ENCODE measurements around the gene SSTR3.

SSTR3 gene

DNA sequence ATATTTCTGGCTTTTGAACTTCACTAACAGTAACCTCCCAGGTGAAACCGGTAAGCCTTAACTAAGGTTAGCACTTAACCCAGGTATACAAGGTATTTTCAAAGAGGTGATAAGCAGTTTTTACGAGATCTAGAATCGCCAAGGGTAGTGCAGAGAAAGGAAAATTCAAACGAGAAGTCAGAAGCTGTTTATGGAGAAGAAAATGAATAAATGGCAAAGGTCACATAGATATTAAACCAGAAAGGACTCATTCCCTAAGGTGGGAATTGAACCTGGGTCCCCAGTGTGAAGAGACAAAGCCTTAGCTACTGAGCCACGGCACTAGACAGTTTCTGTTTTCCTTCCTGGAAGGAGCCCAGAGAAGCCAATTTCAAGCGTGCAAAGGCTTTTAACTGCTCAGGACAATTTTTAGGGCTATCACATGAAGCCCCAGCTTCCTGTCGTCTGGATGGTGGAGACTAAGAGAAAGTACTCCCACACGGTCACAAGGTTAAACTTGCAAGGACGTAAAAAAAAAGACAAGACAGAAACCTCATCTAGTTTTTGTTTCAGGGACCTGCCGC, 18.6 kb downstream of the SSTR3 start:
- TF ChIP-seq MYC (IDR thresholded peaks at IDR 0.05; ENCODE audit: low read depth, low read length): no peak
- TF ChIP-seq, protein P1, sequence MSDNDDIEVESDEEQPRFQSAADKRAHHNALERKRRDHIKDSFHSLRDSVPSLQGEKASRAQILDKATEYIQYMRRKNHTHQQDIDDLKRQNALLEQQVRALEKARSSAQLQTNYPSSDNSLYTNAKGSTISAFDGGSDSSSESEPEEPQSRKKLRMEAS (IDR thresholded peaks at IDR 0.05; ENCODE audit: low read depth, low read length): no peak
- TF ChIP-seq POLR2A (IDR thresholded peaks at IDR 0.05; ENCODE audit: extremely low read depth, insufficient read length): no peak
- TF ChIP-seq, protein P2, sequence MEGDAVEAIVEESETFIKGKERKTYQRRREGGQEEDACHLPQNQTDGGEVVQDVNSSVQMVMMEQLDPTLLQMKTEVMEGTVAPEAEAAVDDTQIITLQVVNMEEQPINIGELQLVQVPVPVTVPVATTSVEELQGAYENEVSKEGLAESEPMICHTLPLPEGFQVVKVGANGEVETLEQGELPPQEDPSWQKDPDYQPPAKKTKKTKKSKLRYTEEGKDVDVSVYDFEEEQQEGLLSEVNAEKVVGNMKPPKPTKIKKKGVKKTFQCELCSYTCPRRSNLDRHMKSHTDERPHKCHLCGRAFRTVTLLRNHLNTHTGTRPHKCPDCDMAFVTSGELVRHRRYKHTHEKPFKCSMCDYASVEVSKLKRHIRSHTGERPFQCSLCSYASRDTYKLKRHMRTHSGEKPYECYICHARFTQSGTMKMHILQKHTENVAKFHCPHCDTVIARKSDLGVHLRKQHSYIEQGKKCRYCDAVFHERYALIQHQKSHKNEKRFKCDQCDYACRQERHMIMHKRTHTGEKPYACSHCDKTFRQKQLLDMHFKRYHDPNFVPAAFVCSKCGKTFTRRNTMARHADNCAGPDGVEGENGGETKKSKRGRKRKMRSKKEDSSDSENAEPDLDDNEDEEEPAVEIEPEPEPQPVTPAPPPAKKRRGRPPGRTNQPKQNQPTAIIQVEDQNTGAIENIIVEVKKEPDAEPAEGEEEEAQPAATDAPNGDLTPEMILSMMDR (IDR thresholded peaks at IDR 0.05; ENCODE audit: low read depth, low read length): no peak

DNA sequence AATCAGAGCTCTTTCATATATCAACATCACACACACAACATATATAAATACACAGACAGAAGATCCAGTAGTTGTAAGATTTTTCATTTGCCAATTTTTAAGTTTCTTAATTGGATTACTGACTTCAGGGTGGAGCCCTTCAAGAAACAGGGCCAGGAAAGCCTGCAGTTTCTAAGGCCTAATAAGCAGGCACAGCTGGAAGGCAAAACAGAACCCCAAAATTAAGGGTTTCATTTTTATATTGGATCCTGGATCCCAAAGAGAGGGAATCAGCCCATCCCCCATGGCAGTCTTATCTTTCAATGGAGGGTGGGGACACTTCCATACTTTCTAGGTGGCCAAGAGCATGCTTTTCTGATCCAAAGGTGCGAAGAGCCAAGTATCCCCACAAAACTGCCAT, 19.5 kb downstream of the SSTR3 start:
- H3K4me3 ChIP-seq (ENCODE audit: low read depth, low read length): no peak overlapping the region
- no peak for DNase-seq (ENCODE audit: low read depth)

More for the DNA sequence above, 18.6 kb downstream of the SSTR3 start:
- DNase-seq (ENCODE audit: low read depth): peak; percentile 84
- H3K4me3 ChIP-seq (ENCODE audit: low read depth, low read length): no peak overlapping the region

DNA sequence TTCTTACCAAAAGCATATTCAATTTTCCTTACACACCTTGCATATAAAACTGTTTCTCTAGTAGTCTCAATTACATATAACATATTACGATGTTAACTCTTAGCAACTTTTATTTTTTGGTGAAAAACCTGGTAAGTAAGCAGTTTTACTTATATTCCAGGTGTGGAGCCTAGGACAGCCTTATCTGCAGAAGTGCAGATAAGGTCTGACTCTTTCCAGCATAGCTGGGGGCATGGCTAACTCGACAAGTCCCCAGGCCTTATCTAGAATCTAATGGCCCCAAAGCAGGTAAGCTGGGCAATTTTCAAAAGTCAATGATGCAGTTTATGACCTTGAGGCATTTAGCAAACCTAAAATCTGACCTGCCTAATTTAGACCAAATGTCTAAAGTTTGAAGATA, 20.1 kb downstream of the SSTR3 start:
- TF ChIP-seq, protein P2 (IDR thresholded peaks at IDR 0.05; ENCODE audit: low read depth, low read length): no peak
- TF ChIP-seq POLR2A (IDR thresholded peaks at IDR 0.05; ENCODE audit: extremely low read depth, insufficient read length) (no peak), MYC (IDR thresholded peaks at IDR 0.05; ENCODE audit: low read depth, low read length) (no peak)
- TF ChIP-seq, protein P1 (IDR thresholded peaks at IDR 0.05; ENCODE audit: low read depth, low read length): no peak
- DNase-seq (ENCODE audit: low read depth): no peak
- H3K4me3 ChIP-seq (ENCODE audit: low read depth, low read length): no peak overlapping the region

More for the DNA sequence above, 19.5 kb downstream of the SSTR3 start:
- TF ChIP-seq, protein P2 (IDR thresholded peaks at IDR 0.05; ENCODE audit: low read depth, low read length): no peak

DNA sequence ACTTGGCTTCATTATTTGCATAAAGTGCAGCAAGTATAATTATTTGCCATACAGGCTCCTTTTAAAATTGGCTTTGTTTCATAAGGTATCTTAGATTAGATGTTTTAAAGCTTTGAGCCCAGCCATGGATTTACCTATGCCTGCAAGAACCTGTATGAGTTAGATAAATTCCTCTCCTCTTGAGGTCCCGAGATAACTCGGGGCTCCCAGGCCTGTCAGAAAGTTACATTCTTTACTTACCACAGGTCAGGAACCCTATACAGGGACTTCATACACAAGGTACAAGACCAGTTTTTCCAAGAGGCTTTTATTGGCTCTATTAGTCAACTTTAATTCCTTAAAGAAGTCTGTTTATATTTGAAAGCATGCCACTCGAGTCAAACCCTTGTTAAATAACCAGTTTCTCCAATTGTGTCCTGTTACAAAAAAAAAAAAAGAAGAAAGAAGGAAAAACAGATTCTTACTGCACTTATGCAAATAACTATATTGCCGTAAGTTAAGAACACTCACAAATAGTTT, 22.0 kb downstream of the SSTR3 start:
- TF ChIP-seq, protein P1 (IDR thresholded peaks at IDR 0.05; ENCODE audit: low read depth, low read length): no peak
- no peak overlapping the region for H3K4me3 ChIP-seq (ENCODE audit: low read depth, low read length)
- DNase-seq (ENCODE audit: low read depth): no peak

DNA sequence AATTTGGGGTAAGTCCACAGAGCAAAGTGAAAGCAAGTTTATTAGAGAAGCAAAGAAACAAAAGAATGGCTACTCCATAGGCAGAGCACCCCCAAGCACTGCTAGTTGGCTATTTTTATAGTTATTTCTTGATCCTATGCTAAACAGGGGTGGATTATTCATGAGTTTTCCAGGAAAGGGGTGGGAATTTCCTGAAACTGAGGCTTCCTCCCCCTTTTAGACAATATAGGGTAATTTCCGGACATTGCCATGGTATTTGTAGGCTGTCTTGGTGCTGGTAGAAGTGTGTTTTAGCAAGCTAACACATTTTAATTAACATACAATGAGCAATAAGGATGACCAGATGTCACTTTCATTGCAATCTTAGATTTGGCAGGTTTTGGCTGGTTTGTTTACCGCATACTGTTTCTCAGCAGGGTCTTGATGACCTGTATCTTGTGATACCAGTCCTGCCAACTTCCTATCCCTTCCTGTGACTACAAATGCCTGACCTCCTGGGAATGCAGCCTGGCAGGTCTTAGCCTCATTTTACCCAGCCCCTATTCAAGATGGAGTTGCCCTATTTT, 23.3 kb downstream of the SSTR3 start:
- no peak overlapping the region for H3K4me3 ChIP-seq (ENCODE audit: low read depth, low read length)
- TF ChIP-seq POLR2A (IDR thresholded peaks at IDR 0.05; ENCODE audit: extremely low read depth, insufficient read length): no peak
- TF ChIP-seq, protein P2 (IDR thresholded peaks at IDR 0.05; ENCODE audit: low read depth, low read length): no peak
- TF ChIP-seq, protein P1 (IDR thresholded peaks at IDR 0.05; ENCODE audit: low read depth, low read length): no peak
- TF ChIP-seq MYC (IDR thresholded peaks at IDR 0.05; ENCODE audit: low read depth, low read length): no peak
- no peak for DNase-seq (ENCODE audit: low read depth)

DNA sequence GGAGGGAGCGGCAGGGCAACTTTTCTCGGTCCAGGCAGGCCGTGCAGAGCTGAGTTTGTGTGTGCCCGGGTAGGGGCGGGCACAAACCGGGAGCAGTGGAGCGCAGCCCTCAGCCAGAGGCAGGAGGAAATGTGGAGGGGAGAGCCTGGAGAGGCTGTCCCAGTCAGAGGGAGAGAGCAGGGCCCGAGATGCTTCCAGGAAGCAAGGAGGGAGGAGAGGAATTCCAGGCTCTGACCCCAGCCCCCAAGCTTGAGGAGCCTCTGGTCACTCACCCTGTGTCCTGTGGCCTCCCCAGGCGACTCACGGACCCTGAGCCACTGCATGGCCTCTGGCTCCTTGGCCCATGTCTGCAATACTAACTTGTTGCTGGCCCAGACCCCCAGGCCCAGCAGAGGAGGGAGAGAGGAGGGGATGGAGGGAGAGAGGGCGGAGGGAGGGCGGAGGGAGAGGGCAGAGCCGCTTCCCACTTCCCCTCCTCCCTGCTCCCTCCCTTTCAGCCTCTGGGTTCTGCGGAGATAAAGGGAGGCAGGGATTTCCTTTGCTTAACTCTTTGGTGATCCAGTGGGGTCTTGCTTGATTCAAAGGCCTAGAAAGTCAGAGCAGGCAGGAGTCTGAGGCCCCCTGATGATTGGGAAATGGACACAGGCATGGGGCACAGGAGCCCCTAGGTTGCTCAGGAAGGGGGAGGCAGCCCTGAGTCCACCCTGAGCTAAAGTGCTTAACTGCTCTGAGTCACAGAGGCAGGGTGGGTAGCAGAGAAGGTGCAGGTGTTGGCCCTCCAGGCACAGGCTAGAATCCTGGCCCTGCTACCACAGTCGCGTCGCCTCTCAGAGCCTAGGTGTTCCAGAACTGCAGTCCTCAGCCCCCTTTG, 24.2 kb downstream of the SSTR3 start, which contains the start of gene C1QTNF6:
C1QTNF6 (minus strand) TSS at position 357 of the 871 bp plus-strand sequence; CDS start at position 323, 34 bp downstream.
- H3K4me3 ChIP-seq (ENCODE audit: low read depth, low read length): no peak within 1 kb of the TSS
- no peak for DNase-seq (ENCODE audit: low read depth)
- no peak for TF ChIP-seq MYC (IDR thresholded peaks at IDR 0.05; ENCODE audit: low read depth, low read length)
- TF ChIP-seq, protein P1 (IDR thresholded peaks at IDR 0.05; ENCODE audit: low read depth, low read length): no peak
- no peak for TF ChIP-seq POLR2A (IDR thresholded peaks at IDR 0.05; ENCODE audit: extremely low read depth, insufficient read length)
- TF ChIP-seq, protein P2 (IDR thresholded peaks at IDR 0.05; ENCODE audit: low read depth, low read length): no peak

Data from NB4 (cell line).